HEK293 (cell line): ENCODE measurements around the gene MARCHF9.

ENCODE experiments used
- AEBP2 ChIP-seq: fragments of 450-650 bp; formaldehyde crosslinking; IDR thresholded peaks from 2 replicates; pipeline ENCODE4 v1.5.1; 2016; ENCODE audit warnings: missing biosample characterization, missing genetic modification characterization, borderline replicate concordance
- BCL11A ChIP-seq: fragments of 450-650 bp; formaldehyde crosslinking; IDR thresholded peaks from 2 replicates; pipeline ENCODE4 v1.5.1; 2016; ENCODE audit warnings: low read depth, missing biosample characterization, missing genetic modification characterization
- HIC1 ChIP-seq: fragments of 450-650 bp; formaldehyde crosslinking; IDR thresholded peaks from 2 replicates; pipeline ENCODE4 v1.5.1; 2016; ENCODE audit warnings: missing biosample characterization, missing genetic modification characterization
- HOXD13 ChIP-seq: sonication (generic); formaldehyde crosslinking; IDR thresholded peaks from 2 replicates; pipeline ENCODE4 v1.8.0; 2022; ENCODE audit warnings: missing genetic modification reagents, borderline replicate concordance
- KLF10 ChIP-seq: fragments of 450-650 bp; IDR thresholded peaks from 2 replicates; pipeline ENCODE4 v1.5.1; 2018; ENCODE audit warnings: missing biosample characterization, mild to moderate bottlenecking, missing genetic modification characterization
- OVOL3 ChIP-seq: fragments of 450-650 bp; formaldehyde crosslinking; IDR thresholded peaks from 2 replicates; pipeline ENCODE4 v1.5.1; 2016; ENCODE audit warnings: missing biosample characterization, missing genetic modification characterization
- PATZ1 ChIP-seq: fragments of 450-650 bp; formaldehyde crosslinking; IDR thresholded peaks from 2 replicates; pipeline ENCODE4 v1.5.1; 2016; ENCODE audit warnings: missing biosample characterization, missing genetic modification characterization
- SCRT1 ChIP-seq: fragments of 450-650 bp; formaldehyde crosslinking; IDR thresholded peaks from 2 replicates; pipeline ENCODE4 v1.5.1; 2016; ENCODE audit warnings: missing biosample characterization, missing genetic modification characterization, borderline replicate concordance
- ZBTB17 ChIP-seq: fragments of 450-650 bp; formaldehyde crosslinking; IDR thresholded peaks from 2 replicates; pipeline ENCODE4 v1.5.1; 2016; ENCODE audit warnings: missing biosample characterization, missing genetic modification characterization
- ZBTB48 ChIP-seq: fragments of 450-650 bp; formaldehyde crosslinking; IDR thresholded peaks from 2 replicates; pipeline ENCODE4 v1.5.1; 2016; ENCODE audit warnings: missing biosample characterization, missing genetic modification characterization
- ZBTB7A ChIP-seq: fragments of 450-650 bp; formaldehyde crosslinking; IDR thresholded peaks from 2 replicates; pipeline ENCODE4 v1.5.1; 2016; ENCODE audit warnings: low read depth, missing biosample characterization, missing genetic modification characterization
- ZBTB8A ChIP-seq: fragments of 450-650 bp; formaldehyde crosslinking; IDR thresholded peaks from 2 replicates; pipeline ENCODE4 v1.5.1; 2016; ENCODE audit warnings: missing biosample characterization, missing genetic modification characterization
- ZFP69B ChIP-seq: fragments of 450-650 bp; formaldehyde crosslinking; IDR thresholded peaks from 2 replicates; pipeline ENCODE4 v1.5.1; 2016; ENCODE audit warnings: missing biosample characterization, missing genetic modification characterization
- ZNF184 ChIP-seq: fragments of 450-650 bp; IDR thresholded peaks from 2 replicates; pipeline ENCODE4 v1.5.1; 2018; ENCODE audit warnings: missing biosample characterization, mild to moderate bottlenecking, missing genetic modification characterization
- ZNF239 ChIP-seq: fragments of 450-650 bp; formaldehyde crosslinking; IDR thresholded peaks from 2 replicates; pipeline ENCODE4 v1.5.1; 2016; ENCODE audit warnings: missing biosample characterization, missing genetic modification characterization
- ZNF280D ChIP-seq: fragments of 450-650 bp; formaldehyde crosslinking; IDR thresholded peaks from 2 replicates; pipeline ENCODE4 v1.5.1; 2016; ENCODE audit warnings: missing biosample characterization, missing genetic modification characterization
- ZNF391 ChIP-seq: fragments of 450-650 bp; formaldehyde crosslinking; IDR thresholded peaks from 2 replicates; pipeline ENCODE4 v1.5.1; 2016; ENCODE audit warnings: low read depth, missing biosample characterization, missing genetic modification characterization, borderline replicate concordance
- ZNF501 ChIP-seq: fragments of 450-650 bp; formaldehyde crosslinking; IDR thresholded peaks from 2 replicates; pipeline ENCODE4 v1.5.1; 2016; ENCODE audit warnings: missing biosample characterization, missing genetic modification characterization
- ZNF596 ChIP-seq: fragments of 450-650 bp; IDR thresholded peaks from 2 replicates; pipeline ENCODE4 v1.5.0; 2018; ENCODE audit warnings: missing biosample characterization, mild to moderate bottlenecking, missing genetic modification characterization, moderate library complexity
- ZNF610 ChIP-seq: fragments of 450-650 bp; formaldehyde crosslinking; IDR thresholded peaks from 2 replicates; pipeline ENCODE4 v1.5.1; 2016; ENCODE audit warnings: missing biosample characterization, missing genetic modification characterization, borderline replicate concordance
- ZNF621 ChIP-seq: fragments of 450-650 bp; formaldehyde crosslinking; IDR thresholded peaks from 2 replicates; pipeline ENCODE4 v1.5.1; 2017; ENCODE audit warnings: missing biosample characterization, missing genetic modification characterization
- ZNF626 ChIP-seq: fragments of 450-650 bp; sonication (Bioruptor Pico); formaldehyde crosslinking; IDR thresholded peaks from 2 replicates; pipeline ENCODE4 v1.5.1; 2018; ENCODE audit warnings: missing biosample characterization, missing genetic modification characterization, inconsistent platforms
- ZNF639 ChIP-seq: fragments of 450-650 bp; formaldehyde crosslinking; IDR thresholded peaks from 2 replicates; pipeline ENCODE4 v1.5.1; 2016; ENCODE audit warnings: missing biosample characterization, missing genetic modification characterization
- ZNF664 ChIP-seq: fragments of 450-650 bp; formaldehyde crosslinking; IDR thresholded peaks from 2 replicates; pipeline ENCODE4 v1.5.1; 2016; ENCODE audit warnings: missing biosample characterization, missing genetic modification characterization
- ZNF747 ChIP-seq: fragments of 450-650 bp; formaldehyde crosslinking; IDR thresholded peaks from 2 replicates; pipeline ENCODE4 v1.5.1; 2016; ENCODE audit warnings: missing biosample characterization, missing genetic modification characterization
- ZNF837 ChIP-seq: fragments of 450-650 bp; formaldehyde crosslinking; IDR thresholded peaks from 2 replicates; pipeline ENCODE4 v1.5.1; 2016; ENCODE audit warnings: missing biosample characterization, missing genetic modification characterization
- ZNF843 ChIP-seq: fragments of 450-650 bp; formaldehyde crosslinking; IDR thresholded peaks from 2 replicates; pipeline ENCODE4 v1.5.1; 2016; ENCODE audit warnings: missing biosample characterization, missing genetic modification characterization
- ZSCAN23 ChIP-seq: fragments of 450-650 bp; formaldehyde crosslinking; IDR thresholded peaks from 2 replicates; pipeline ENCODE4 v1.5.1; 2016; ENCODE audit warnings: missing biosample characterization, missing genetic modification characterization

MARCHF9 gene

GRCh38 chr12:57782608-57783465 is 27.9 kb downstream of the MARCHF9 start, which contains the start of gene TSFM (continued):
- peak; percentile 62; the same call in 1 of the 2 replicates for TF ChIP-seq ZNF664 (tag by site-specific recombination)
- no peak for TF ChIP-seq ZNF621 (tag by site-specific recombination)
- peak; percentile 97 for TF ChIP-seq ZNF501 (tag by site-specific recombination)
- TF ChIP-seq ZNF184 (tag by site-specific recombination), result peak; percentile 73; the same call in 1 of the 2 replicates
- peak; percentile 48; the same call in 1 of the 2 replicates for TF ChIP-seq ZNF837
- TF ChIP-seq OVOL3, result peak; percentile 91
- TF ChIP-seq ZBTB17, result peak; percentile 73
- TF ChIP-seq AEBP2 (tag by site-specific recombination), result peak; percentile 64; the same call in 1 of the 2 replicates
- 0 out of 2 replicates have a peak, but pooled peaks have one; percentile 6 for TF ChIP-seq HOXD13 (CRISPR knock-in tag)
- TF ChIP-seq ZBTB8A (tag by site-specific recombination), result peak; percentile 100
- TF ChIP-seq ZSCAN23 (tag by site-specific recombination), result peak; percentile 91
- peak; percentile 93 for TF ChIP-seq ZBTB48 (tag by site-specific recombination)
- TF ChIP-seq ZBTB7A, result peak; percentile 67; the same call in 1 of the 2 replicates
- peak; percentile 55; the same call in 1 of the 2 replicates for TF ChIP-seq KLF10 (tag by site-specific recombination)
- TF ChIP-seq ZNF239 (tag by site-specific recombination), result peak; percentile 86
- peak; percentile 90 for TF ChIP-seq ZNF391 (tag by site-specific recombination)
- peak; percentile 83 for TF ChIP-seq ZNF843
- TF ChIP-seq ZNF280D, result peak; percentile 78; the same call in 1 of the 2 replicates
- TF ChIP-seq ZNF747 (tag by site-specific recombination), result no peak
- peak; percentile 78 for TF ChIP-seq ZFP69B (tag by site-specific recombination)
- 0 out of 2 replicates have a peak, but pooled peaks have one; percentile 27 for TF ChIP-seq SCRT1 (tag by site-specific recombination)
- peak; percentile 97 for TF ChIP-seq ZNF639 (tag by site-specific recombination)
- peak; percentile 85 for TF ChIP-seq ZNF610 (tag by site-specific recombination)
- TF ChIP-seq ZNF626 (tag by site-specific recombination), result no peak; the same call in 1 of the 2 replicates
- no peak for TF ChIP-seq ZNF596 (tag by site-specific recombination)
- TF ChIP-seq PATZ1, result peak; percentile 65
- TF ChIP-seq HIC1 (tag by site-specific recombination), result 0 out of 2 replicates have a peak, but pooled peaks have one; percentile 43
- TF ChIP-seq BCL11A (tag by site-specific recombination), result no peak
